ENCODE data around the gene CNTLN. TPM values are rescaled to one million over a fixed set of nuclear protein-coding genes. Genes with fewer than 3 reads are reported as not detected.

CNTLN gene
- total and polyA plus RNA-seq, 2 experiments from 2014 or later = 17.7 to 21.8 TPM

GRCh38 chr9:17148324-17148723 lies 13.5 kb downstream of the CNTLN start:
- Histone ChIP-seq H3F3A (replicated peaks; ENCODE audit: low read depth) (no peaks in the 10 kb centered on the region), H3K36me3 (ENCODE audit: insufficient read depth) (no peaks in the 10 kb centered on the region), H2AFZ (no peak overlapping the region), H3K9me2 (ENCODE audit: insufficient read depth) (no peaks in the 10 kb centered on the region), H3K79me2 (replicated peaks; ENCODE audit: insufficient read depth) (peaks cover 59% of the 10 kb centered on the region), H3K27ac (ENCODE audit: low read depth) (no peak overlapping the region), H3K27me3 (ENCODE audit: insufficient read depth) (no peaks in the 10 kb centered on the region), H3K4me2 (no peak overlapping the region), H3K4me1 (ENCODE audit: insufficient read depth) (no peaks in the 10 kb centered on the region), H3K4me3 (no peak overlapping the region), H4K20me1 (replicated peaks; ENCODE audit: insufficient read depth) (no peaks in the 10 kb centered on the region; the same call in 1 of the 2 replicates)
- no peaks in the 10 kb centered on the region for H3K9me3 Mint-ChIP-seq
- H3K4me1 Mint-ChIP-seq = no peaks in the 10 kb centered on the region
- no peak overlapping the region for H3K27ac Mint-ChIP-seq
- no peak for TF ChIP-seq JUNB (IDR thresholded peaks at IDR 0.05; ENCODE audit: unreplicated experiment)
- TF ChIP-seq STAT1 (IDR thresholded peaks at IDR 0.05; ENCODE audit: unreplicated experiment) = no peak
- no peak for TF ChIP-seq EZH2phosphoT487 (IDR thresholded peaks at IDR 0.05; ENCODE audit: unreplicated experiment)
- H3K4me3 Mint-ChIP-seq = no peak overlapping the region
- DNase-seq (ENCODE audit: low spot score) (no peak), ATAC-seq (no peak)
- peaks cover 39% of the 10 kb centered on the region for H3K36me3 Mint-ChIP-seq (ENCODE audit: low read depth)
- H3K27me3 Mint-ChIP-seq (ENCODE audit: insufficient read depth, low read depth, poor library complexity) = peaks cover 2% of the 10 kb centered on the region

GRCh38 chr9:17159469-17159868 lies 24.6 kb downstream of the CNTLN start:
- Mint-ChIP-seq H3K4me1 (peaks cover 10% of the 10 kb centered on the region), H3K36me3 (ENCODE audit: low read depth) (peaks cover 26% of the 10 kb centered on the region), H3K9me3 (peaks cover 15% of the 10 kb centered on the region; the same call in 2 of the 3 replicates), H3K27me3 (ENCODE audit: insufficient read depth, low read depth, poor library complexity) (peaks cover 2% of the 10 kb centered on the region), H3K4me3 (no peak overlapping the region), H3K27ac (no peak overlapping the region; the same call in 1 of the 2 replicates)
- DNase-seq (ENCODE audit: low spot score) (no peak), ATAC-seq (peak; percentile 62)
- Histone ChIP-seq H3K27me3 (ENCODE audit: insufficient read depth) (no peaks in the 10 kb centered on the region), H3K27ac (ENCODE audit: low read depth) (no peak overlapping the region), H4K20me1 (replicated peaks; ENCODE audit: insufficient read depth) (no peaks in the 10 kb centered on the region), H3K79me2 (replicated peaks; ENCODE audit: insufficient read depth) (0 out of 2 replicates have a peak, but pooled peaks cover 14% of the 10 kb centered on the region), H3F3A (replicated peaks; ENCODE audit: low read depth) (no peaks in the 10 kb centered on the region), H3K4me2 (no peak overlapping the region), H3K4me1 (ENCODE audit: insufficient read depth) (no peaks in the 10 kb centered on the region), H2AFZ (no peak overlapping the region), H3K4me3 (no peak overlapping the region), H3K9me2 (ENCODE audit: insufficient read depth) (no peaks in the 10 kb centered on the region), H3K36me3 (ENCODE audit: insufficient read depth) (no peaks in the 10 kb centered on the region)
- TF ChIP-seq EZH2phosphoT487 (IDR thresholded peaks at IDR 0.05; ENCODE audit: unreplicated experiment) (no peak), JUNB (IDR thresholded peaks at IDR 0.05; ENCODE audit: unreplicated experiment) (no peak), NANOG (IDR thresholded peaks at IDR 0.05; ENCODE audit: borderline replicate concordance) (no peak), ZNF114 (CRISPR knock-in tag; IDR thresholded peaks at IDR 0.05) (no peak), CREB1 (CRISPR knock-in tag; IDR thresholded peaks at IDR 0.05; ENCODE audit: low read depth) (no peak), STAT1 (IDR thresholded peaks at IDR 0.05; ENCODE audit: unreplicated experiment) (no peak), POLR2AphosphoS5 (IDR thresholded peaks at IDR 0.05; ENCODE audit: low read depth) (no peak), CTCF (conservative IDR thresholded peaks at IDR 0.05; ENCODE audit: low read depth in 2 of 2) (no peak), EZH2 (IDR thresholded peaks at IDR 0.05; ENCODE audit: low read depth, unreplicated experiment) (no peak)
- TF ChIP-seq, protein P1, sequence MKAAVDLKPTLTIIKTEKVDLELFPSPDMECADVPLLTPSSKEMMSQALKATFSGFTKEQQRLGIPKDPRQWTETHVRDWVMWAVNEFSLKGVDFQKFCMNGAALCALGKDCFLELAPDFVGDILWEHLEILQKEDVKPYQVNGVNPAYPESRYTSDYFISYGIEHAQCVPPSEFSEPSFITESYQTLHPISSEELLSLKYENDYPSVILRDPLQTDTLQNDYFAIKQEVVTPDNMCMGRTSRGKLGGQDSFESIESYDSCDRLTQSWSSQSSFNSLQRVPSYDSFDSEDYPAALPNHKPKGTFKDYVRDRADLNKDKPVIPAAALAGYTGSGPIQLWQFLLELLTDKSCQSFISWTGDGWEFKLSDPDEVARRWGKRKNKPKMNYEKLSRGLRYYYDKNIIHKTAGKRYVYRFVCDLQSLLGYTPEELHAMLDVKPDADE (IDR thresholded peaks at IDR 0.05) = no peak
- TF ChIP-seq, protein P2, sequence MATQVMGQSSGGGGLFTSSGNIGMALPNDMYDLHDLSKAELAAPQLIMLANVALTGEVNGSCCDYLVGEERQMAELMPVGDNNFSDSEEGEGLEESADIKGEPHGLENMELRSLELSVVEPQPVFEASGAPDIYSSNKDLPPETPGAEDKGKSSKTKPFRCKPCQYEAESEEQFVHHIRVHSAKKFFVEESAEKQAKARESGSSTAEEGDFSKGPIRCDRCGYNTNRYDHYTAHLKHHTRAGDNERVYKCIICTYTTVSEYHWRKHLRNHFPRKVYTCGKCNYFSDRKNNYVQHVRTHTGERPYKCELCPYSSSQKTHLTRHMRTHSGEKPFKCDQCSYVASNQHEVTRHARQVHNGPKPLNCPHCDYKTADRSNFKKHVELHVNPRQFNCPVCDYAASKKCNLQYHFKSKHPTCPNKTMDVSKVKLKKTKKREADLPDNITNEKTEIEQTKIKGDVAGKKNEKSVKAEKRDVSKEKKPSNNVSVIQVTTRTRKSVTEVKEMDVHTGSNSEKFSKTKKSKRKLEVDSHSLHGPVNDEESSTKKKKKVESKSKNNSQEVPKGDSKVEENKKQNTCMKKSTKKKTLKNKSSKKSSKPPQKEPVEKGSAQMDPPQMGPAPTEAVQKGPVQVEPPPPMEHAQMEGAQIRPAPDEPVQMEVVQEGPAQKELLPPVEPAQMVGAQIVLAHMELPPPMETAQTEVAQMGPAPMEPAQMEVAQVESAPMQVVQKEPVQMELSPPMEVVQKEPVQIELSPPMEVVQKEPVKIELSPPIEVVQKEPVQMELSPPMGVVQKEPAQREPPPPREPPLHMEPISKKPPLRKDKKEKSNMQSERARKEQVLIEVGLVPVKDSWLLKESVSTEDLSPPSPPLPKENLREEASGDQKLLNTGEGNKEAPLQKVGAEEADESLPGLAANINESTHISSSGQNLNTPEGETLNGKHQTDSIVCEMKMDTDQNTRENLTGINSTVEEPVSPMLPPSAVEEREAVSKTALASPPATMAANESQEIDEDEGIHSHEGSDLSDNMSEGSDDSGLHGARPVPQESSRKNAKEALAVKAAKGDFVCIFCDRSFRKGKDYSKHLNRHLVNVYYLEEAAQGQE (IDR thresholded peaks at IDR 0.05; ENCODE audit: unreplicated experiment) = no peak
